Measurements from ENCODE around the gene CCDC192.

- TF ChIP-seq CTCF (IDR thresholded peaks at IDR 0.05) (no peak), POLR2A (IDR thresholded peaks at IDR 0.05) (no peak)
Measured at GRCh38 chr5:127810017-127810416, 106.8 kb downstream of the CCDC192 start.
